K562 (cell line): ENCODE data around the gene ZNF410. TPM values are rescaled to one million over a fixed set of nuclear protein-coding genes. Genes with fewer than 3 reads are reported as not detected.

Experiments used
- ATAC-seq: fragments of 200-7000 bp; cut with Tn5 transposase; 3 replicates; pipeline ENCODE4 v1.9.1; 2020; ENCODE audit warnings: moderate library complexity
- BruUV-seq: library from RNA; stranded (reverse); fragments of 400-500 nt; replicated peaks from 2 replicates; lab custom pipeline; 2021; lab: Mats Ljungman, UMichigan
- CTCF ChIA-PET: fragments of 300-600 bp; formaldehyde crosslinking; extraction: SDS; loops from one replicate; lab custom pipeline; 2021; ENCODE audit warnings: low intra/inter-chr PET ratio; lab: Yijun Ruan, JAX
- POLR2A ChIA-PET: fragments of 300-600, 350-650 bp; sonication (Branson Sonifier 250); formaldehyde crosslinking; extraction: SDS; loops from one replicate; lab custom pipeline; 2021; ENCODE audit warnings: antibody characterized with exemption, inconsistent platforms; lab: Yijun Ruan, JAX
- DNase-seq, 4 experiments: peaks; one replicate each; pipeline versions ENCODE4 v3.0.0 to v3.0.0-alpha.2; 2011 to 2018; ENCODE audit warnings: low spot score in 3 of 4, mixed read lengths in 3 of 4; ENCODE audit errors: extremely low read depth in 1 of 4
- FAIRE-seq: peaks from 2 replicates; lab custom pipeline; 2011; peaks lifted over from hg19 to GRCh38; lab: Jason Lieb, UNC
- H2AFZ ChIP-seq: 2 replicates; pipeline ENCODE4 v1.6.0; 2011; ENCODE audit warnings: low read depth, low read length, control low read depth, inconsistent platforms
- H3K27ac ChIP-seq: fragments of 200-600 bp; 3 replicates; pipeline ENCODE4 v1.8.0; 2011; ENCODE audit warnings: low read depth, mild to moderate bottlenecking, control low read depth, inconsistent platforms, low read length, moderate library complexity, mixed read lengths; ENCODE audit errors: extremely low read depth
- H3K27me3 ChIP-seq, 2 experiments: fragments of 300-600 bp in 1 of 2; 2 replicates in 1 of 2; 3 replicates in 1 of 2; pipeline versions ENCODE4 v1.6.0 to v1.8.0; 2011; ENCODE audit warnings: inconsistent platforms in 2 of 2, low read length in 2 of 2, mild to moderate bottlenecking in 1 of 2, mixed read lengths in 1 of 2, moderate library complexity in 1 of 2; ENCODE audit not compliant: control insufficient read depth in 2 of 2, insufficient read depth in 2 of 2
- H3K36me3 ChIP-seq: fragments of 300-600 bp; 3 replicates; pipeline ENCODE4 v1.8.0; 2011; ENCODE audit warnings: mild to moderate bottlenecking, low read length, inconsistent platforms; ENCODE audit not compliant: control insufficient read depth, insufficient read depth
- H3K4me1 ChIP-seq, 2 experiments: fragments of 200-600 bp in 1 of 2; replicated peaks in 1 of 2; 2 replicates in 1 of 2; 3 replicates in 1 of 2; pipeline versions ENCODE4 v1.5.1 to v1.8.0; 2011; ENCODE audit warnings: inconsistent platforms in 2 of 2, low read length in 2 of 2, mild to moderate bottlenecking in 1 of 2, mixed read lengths in 1 of 2, moderate library complexity in 1 of 2; ENCODE audit not compliant: control insufficient read depth in 2 of 2, insufficient read depth in 2 of 2
- H3K4me2 ChIP-seq: 2 replicates; pipeline ENCODE4 v1.6.1; 2011; ENCODE audit warnings: low read length, control low read depth, inconsistent platforms, mixed read lengths; ENCODE audit not compliant: insufficient read depth
- H3K4me3 ChIP-seq: fragments of 200-600 bp; sonication (generic), shearing (Covaris generic); 2 replicates; pipeline ENCODE4 v1.5.1; 2016; ENCODE audit warnings: control low read depth, inconsistent platforms
- H3K79me2 ChIP-seq: fragments of 200-600 bp; 3 replicates; pipeline ENCODE4 v1.8.0; 2011; ENCODE audit warnings: low read length, inconsistent platforms; ENCODE audit not compliant: control insufficient read depth, insufficient read depth
- H3K9ac ChIP-seq, 2 experiments: 2 replicates each; pipeline versions ENCODE4 v1.6.0 to v1.6.1; 2011; ENCODE audit warnings: low read depth in 2 of 2, low read length in 2 of 2, control low read depth in 1 of 2, inconsistent platforms in 1 of 2, mild to moderate bottlenecking in 1 of 2, mixed read lengths in 1 of 2; ENCODE audit not compliant: insufficient read depth in 1 of 2
- H3K9me1 ChIP-seq: one replicate; pipeline ENCODE4 v1.6.0; 2011; ENCODE audit warnings: inconsistent platforms, mild to moderate bottlenecking, low read length, moderate library complexity; ENCODE audit not compliant: control insufficient read depth, insufficient read depth
- H3K9me3 ChIP-seq: replicated peaks from 2 replicates; pipeline ENCODE4 v1.5.1; 2011; ENCODE audit warnings: low read depth, low read length, inconsistent platforms; ENCODE audit not compliant: control insufficient read depth, insufficient read depth
- H4K20me1 ChIP-seq: replicated peaks from 2 replicates; pipeline ENCODE4 v1.6.1; 2011; ENCODE audit warnings: low read length, inconsistent platforms, mixed read lengths; ENCODE audit not compliant: control insufficient read depth, insufficient read depth
- HNRNPK ChIP-seq: fragments of 200-400 bp; formaldehyde crosslinking; IDR thresholded peaks from one replicate; pipeline ENCODE4 v1.6.1; 2018; ENCODE audit warnings: mild to moderate bottlenecking, low read depth, low read length; ENCODE audit not compliant: poor library complexity, severe bottlenecking
- WGBS: fragments of 100-300 bp; shearing (Covaris generic); methylation state at CpG from one replicate; pipeline ENCODE4 v1.1.6; 2016; ENCODE audit warnings: low coverage, mixed read lengths; ENCODE audit not compliant: insufficient coverage; ENCODE audit errors: missing lambda C conversion rate; 5-methylcytosine and 5-hydroxymethylcytosine counted together
- in situ Hi-C: fragments of 300-500 bp; cut with MboI; formaldehyde crosslinking; loops from 4 replicates; pipeline ENCODE4 v1.15.0; 2018; ENCODE audit warnings: inconsistent platforms, mixed read lengths
- intact Hi-C: fragments of 100-400 bp; cut with micrococcal nuclease; formaldehyde crosslinking; loops from 2 replicates; pipeline ENCODE4 v1.14.2; 2022
- polyA plus RNA-seq, 8 experiments: library from polyadenylated mRNA; depleted of rRNA in 4 of 8; stranded (reverse) in 5 of 8; unstranded in 3 of 8; fragments of >200 nt; fragmentation: Nextera tagmentation in 2 of 8; fragmentation: Illumina TruSeq in 1 of 8; extraction: Ambion mirVana in 2 of 8; extraction: Trizol in 1 of 8; gene quantifications; 2 replicates each; pipeline versions ENCODE4 v1.2.1 to v1.2.3, GENCODE V29; 2011 to 2014; ENCODE audit warnings: inconsistent platforms in 1 of 8, missing spikeins in 1 of 8
- total RNA-seq, 7 experiments: library from RNA; depleted of rRNA in 6 of 7; stranded (reverse); fragments of >200 nt in 6 of 7; fragmentation: Illumina TruSeq in 2 of 7; extraction: Trizol in 2 of 7; gene quantifications; 2 replicates each; pipeline versions ENCODE4 v1.2.1 to v1.2.3, GENCODE V29; 2011 to 2021; ENCODE audit warnings: low replicate concordance in 1 of 7
- TF ChIP-seq, protein P1 (sequence below): fragments of 450-650 bp; IDR thresholded peaks from 2 replicates; pipeline ENCODE4 v1.6.1; 2017; ENCODE audit warnings: antibody characterized with exemption
- TF ChIP-seq, protein P2 (sequence below): fragments of 250-450 bp; sonication (Bioruptor Pico); IDR thresholded peaks from 2 replicates; pipeline ENCODE4 v1.5.0; 2021

ZNF410 gene
- total and polyA plus RNA-seq, 9 of the 15 experiments (the other 6 are each of a cell fraction or from before 2014, with no cell fraction given): 20.5 to 64.8 (median 38.7) TPM

DNA sequence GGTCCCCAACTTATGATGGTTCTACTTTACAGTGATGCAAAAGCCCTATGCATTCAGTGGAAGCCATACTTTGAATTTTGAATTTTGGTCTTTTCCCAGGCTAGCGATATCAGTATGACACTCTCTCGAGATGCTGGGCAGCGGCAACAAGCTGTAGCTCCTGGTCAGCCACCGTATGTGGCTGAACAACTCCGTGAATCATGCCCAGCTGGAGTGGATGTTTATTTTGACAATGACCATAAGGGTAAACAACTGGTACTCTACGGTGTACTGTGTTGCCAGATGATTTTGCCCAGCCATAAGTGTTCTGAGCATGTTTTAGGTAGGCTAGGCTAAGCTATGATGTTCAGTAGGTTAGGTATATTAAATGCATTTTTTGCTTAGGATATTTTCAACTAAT, 8.2 kb upstream of the ZNF410 start:
- Histone ChIP-seq H3K9me1 (no peaks in the 10 kb centered on the region), H3K4me3 (no peak overlapping the region), H3K27ac (no peak overlapping the region), H3K9ac (no peak overlapping the region), H2AFZ (no peak overlapping the region), H3K4me2 (no peak overlapping the region), H3K27me3 (no peaks in the 10 kb centered on the region), H4K20me1 (no peaks in the 10 kb centered on the region), H3K36me3 (0 out of 3 replicates have a peak, but pooled peaks cover 7% of the 10 kb centered on the region), H3K9me3 (no peaks in the 10 kb centered on the region), H3K4me1 (no peaks in the 10 kb centered on the region), H3K79me2 (no peaks in the 10 kb centered on the region)
- in situ Hi-C loops: no loop called here
- CTCF ChIA-PET: no interaction called here
- DNase-seq (no peak), FAIRE-seq (no peak), ATAC-seq (no peak)
- POLR2A ChIA-PET: interaction anchor here (0.8 kb wide), 1 partner anchor 92 kb away, joined by 3 read pairs; no protein-coding TSS in a partner anchor
- 81% methylated on average over 6 of the region's 6 CpGs for WGBS
- intact Hi-C loops: no loop called here
- BruUV-seq: no TSS peak
- TF ChIP-seq, protein P1, sequence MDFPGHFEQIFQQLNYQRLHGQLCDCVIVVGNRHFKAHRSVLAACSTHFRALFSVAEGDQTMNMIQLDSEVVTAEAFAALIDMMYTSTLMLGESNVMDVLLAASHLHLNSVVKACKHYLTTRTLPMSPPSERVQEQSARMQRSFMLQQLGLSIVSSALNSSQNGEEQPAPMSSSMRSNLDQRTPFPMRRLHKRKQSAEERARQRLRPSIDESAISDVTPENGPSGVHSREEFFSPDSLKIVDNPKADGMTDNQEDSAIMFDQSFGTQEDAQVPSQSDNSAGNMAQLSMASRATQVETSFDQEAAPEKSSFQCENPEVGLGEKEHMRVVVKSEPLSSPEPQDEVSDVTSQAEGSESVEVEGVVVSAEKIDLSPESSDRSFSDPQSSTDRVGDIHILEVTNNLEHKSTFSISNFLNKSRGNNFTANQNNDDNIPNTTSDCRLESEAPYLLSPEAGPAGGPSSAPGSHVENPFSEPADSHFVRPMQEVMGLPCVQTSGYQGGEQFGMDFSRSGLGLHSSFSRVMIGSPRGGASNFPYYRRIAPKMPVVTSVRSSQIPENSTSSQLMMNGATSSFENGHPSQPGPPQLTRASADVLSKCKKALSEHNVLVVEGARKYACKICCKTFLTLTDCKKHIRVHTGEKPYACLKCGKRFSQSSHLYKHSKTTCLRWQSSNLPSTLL: no peak
- TF ChIP-seq, protein P2, sequence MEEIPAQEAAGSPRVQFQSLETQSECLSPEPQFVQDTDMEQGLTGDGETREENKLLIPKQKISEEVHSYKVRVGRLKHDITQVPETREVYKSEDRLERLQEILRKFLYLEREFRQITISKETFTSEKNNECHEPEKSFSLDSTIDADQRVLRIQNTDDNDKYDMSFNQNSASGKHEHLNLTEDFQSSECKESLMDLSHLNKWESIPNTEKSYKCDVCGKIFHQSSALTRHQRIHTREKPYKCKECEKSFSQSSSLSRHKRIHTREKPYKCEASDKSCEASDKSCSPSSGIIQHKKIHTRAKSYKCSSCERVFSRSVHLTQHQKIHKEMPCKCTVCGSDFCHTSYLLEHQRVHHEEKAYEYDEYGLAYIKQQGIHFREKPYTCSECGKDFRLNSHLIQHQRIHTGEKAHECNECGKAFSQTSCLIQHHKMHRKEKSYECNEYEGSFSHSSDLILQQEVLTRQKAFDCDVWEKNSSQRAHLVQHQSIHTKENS: no peak
- TF ChIP-seq HNRNPK: no peak
